Peyer's patch (tissue), 4 donors: Measurements from ENCODE around the gene ZNF655.

Experiments
- CTCF ChIP-seq, 6 experiments: fragments of 450-650 bp in 4 of 6; fragments of 200-600 bp in 2 of 6; sonication (generic) in 1 of 6; IDR thresholded peaks; one replicate each; pipeline ENCODE4 v1.5.1; 2017 to 2019; ENCODE audit warnings: antibody characterized with exemption in 6 of 6, mild to moderate bottlenecking in 3 of 6, moderate library complexity in 1 of 6
- POLR2A ChIP-seq, 2 donors: fragments of 450-650 bp; IDR thresholded peaks; one replicate each; pipeline ENCODE4 v1.5.1; 2017; ENCODE audit warnings: antibody characterized with exemption in 2 of 2, mild to moderate bottlenecking in 2 of 2, moderate library complexity in 2 of 2

DNA sequence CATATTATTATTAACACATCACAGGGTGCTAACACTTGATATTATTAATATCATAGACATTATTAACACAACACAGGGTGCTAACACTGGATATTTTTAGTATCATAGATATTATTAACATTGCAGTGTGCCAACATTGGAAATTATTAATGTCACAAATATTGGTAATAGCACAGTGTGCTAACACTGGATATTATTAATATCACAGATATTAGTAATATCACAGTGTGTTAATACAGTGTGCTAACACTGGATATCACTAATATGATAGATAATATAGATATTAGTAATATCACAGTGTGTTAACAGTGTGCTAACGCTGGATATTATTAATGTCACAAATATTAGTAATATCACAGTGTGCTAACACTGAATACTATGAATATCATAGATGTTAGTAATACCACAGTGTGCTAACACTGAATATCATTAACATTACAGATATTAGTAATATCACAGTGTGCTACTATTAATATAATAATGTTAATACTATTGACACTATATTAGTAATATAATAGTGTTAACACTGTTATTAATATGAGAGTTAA is 38.0 kb downstream of the ZNF655 start:
- TF ChIP-seq POLR2A (IDR thresholded peaks at IDR 0.05) (no peak), CTCF (IDR thresholded peaks at IDR 0.05) (no peak)
